Measurements from ENCODE around the gene CARD10.
"Not testable (repeated sequence)": the region's sequence is repeated elsewhere in the genome, so short reads cannot be mapped to it uniquely, and the experiment has no call there.

CARD10 gene

GRCh38 chr22:37542959-37543358, 23.7 kb upstream of the CARD10 start:
- Mint-ChIP-seq H3K27ac (peak overlapping the region; percentile 33 to 81 (median 77)), H3K36me3 (ENCODE audit: low read depth) (no peaks in the 10 kb centered on the region), H3K27me3 (ENCODE audit: low read depth) (no peaks in the 10 kb centered on the region), H3K4me1 (peaks cover 57% of the 10 kb centered on the region), H3K9me3 (no peaks in the 10 kb centered on the region), H3K4me3 (no peak overlapping the region)
- no peak for TF ChIP-seq CTCF (IDR thresholded peaks at IDR 0.05; ENCODE audit: unreplicated experiment in 3 of 3)

- not testable (repeated sequence) for H3K36me3 Mint-ChIP-seq (ENCODE audit: low read depth); H3K9me3 Mint-ChIP-seq; H3K4me3 Mint-ChIP-seq; H3K27me3 Mint-ChIP-seq (ENCODE audit: low read depth)
- peak overlapping the region; percentile 81 to 91 (median 86) for H3K27ac Mint-ChIP-seq
- H3K4me1 Mint-ChIP-seq, result peaks cover 54% of the 10 kb centered on the region
Measured at GRCh38 chr22:37542416-37542815, 23.2 kb upstream of the CARD10 start.

GRCh38 chr22:37539790-37540189, 20.6 kb upstream of the CARD10 start:
- H3K4me1 Mint-ChIP-seq, result peaks cover 36% of the 10 kb centered on the region
- peak overlapping the region; percentile 60 to 91 (median 81) for H3K27ac Mint-ChIP-seq
- not testable (repeated sequence) for H3K27me3 Mint-ChIP-seq (ENCODE audit: low read depth); H3K4me3 Mint-ChIP-seq; H3K9me3 Mint-ChIP-seq; H3K36me3 Mint-ChIP-seq (ENCODE audit: low read depth)

GRCh38 chr22:37538590-37539357, 19.6 kb upstream of the CARD10 start:
- peak overlapping the region in 2 of 3 experiments; percentile 11 to 17 for H3K4me3 Mint-ChIP-seq
- peak; percentile 95 to 97 (median 97) for TF ChIP-seq CTCF (IDR thresholded peaks at IDR 0.05; ENCODE audit: unreplicated experiment in 3 of 3)
- no peaks in the 10 kb centered on the region for H3K36me3 Mint-ChIP-seq (ENCODE audit: low read depth)
- H3K27ac Mint-ChIP-seq, result peak overlapping the region; percentile 81 to 93 (median 87)
- H3K4me1 Mint-ChIP-seq, result peaks cover 32% of the 10 kb centered on the region
- no peaks in the 10 kb centered on the region for H3K9me3 Mint-ChIP-seq
- H3K27me3 Mint-ChIP-seq (ENCODE audit: low read depth), result no peaks in the 10 kb centered on the region

GRCh38 chr22:37535159-37535558, 15.9 kb upstream of the CARD10 start:
- peaks cover 12% of the 10 kb centered on the region for H3K4me1 Mint-ChIP-seq
- no peak for TF ChIP-seq CTCF (IDR thresholded peaks at IDR 0.05; ENCODE audit: unreplicated experiment in 3 of 3)
- no peak overlapping the region for H3K27ac Mint-ChIP-seq
- H3K36me3 Mint-ChIP-seq (ENCODE audit: low read depth), result no peaks in the 10 kb centered on the region
- H3K4me3 Mint-ChIP-seq, result no peak overlapping the region
- H3K9me3 Mint-ChIP-seq, result no peaks in the 10 kb centered on the region
- no peaks in the 10 kb centered on the region for H3K27me3 Mint-ChIP-seq (ENCODE audit: low read depth)

- Mint-ChIP-seq H3K4me3 (no peak overlapping the region), H3K27me3 (ENCODE audit: low read depth) (peaks cover 3% of the 10 kb centered on the region), H3K4me1 (peaks cover 10% of the 10 kb centered on the region), H3K27ac (peak overlapping the region in 2 of 3 experiments; percentile 2 to 4), H3K9me3 (no peaks in the 10 kb centered on the region), H3K36me3 (ENCODE audit: low read depth) (no peaks in the 10 kb centered on the region)
- TF ChIP-seq CTCF (IDR thresholded peaks at IDR 0.05; ENCODE audit: unreplicated experiment in 3 of 3), result no peak
Measured at GRCh38 chr22:37534445-37534844, 15.2 kb upstream of the CARD10 start.

- Mint-ChIP-seq H3K9me3 (no peaks in the 10 kb centered on the region), H3K4me1 (peaks cover 8% of the 10 kb centered on the region), H3K4me3 (no peak overlapping the region), H3K36me3 (ENCODE audit: low read depth) (no peaks in the 10 kb centered on the region), H3K27me3 (ENCODE audit: low read depth) (peaks cover 4% of the 10 kb centered on the region), H3K27ac (peak overlapping the region in 1 of 3 experiments; percentile 55)
- no peak for TF ChIP-seq CTCF (IDR thresholded peaks at IDR 0.05; ENCODE audit: unreplicated experiment in 3 of 3)
Measured at GRCh38 chr22:37533995-37534394, 14.8 kb upstream of the CARD10 start.
